Mucosa of descending colon (tissue), 3 donors: ENCODE data around the gene VKORC1L1. TPM values are rescaled to one million over a fixed set of nuclear protein-coding genes. Genes with fewer than 3 reads are reported as not detected.

ENCODE experiments used
- ATAC-seq: fragments of 200-7000 bp; cut with Tn5 transposase; one replicate; pipeline ENCODE4 v1.9.1; 2020; ENCODE audit warnings: mild to moderate bottlenecking, moderate library complexity
- DNase-seq, 3 donors: peaks; one replicate each; pipeline ENCODE4 v3.0.0-alpha.2; 2020
- H3K36me3 ChIP-seq: fragments of 200-600 bp; one replicate; pipeline ENCODE4 v1.8.0; 2021; ENCODE audit warnings: low read depth, mild to moderate bottlenecking
- H3K4me1 ChIP-seq: fragments of 200-600 bp; one replicate; pipeline ENCODE4 v1.8.0; 2021; ENCODE audit warnings: low read depth, mild to moderate bottlenecking
- H3K4me3 ChIP-seq: fragments of 200-600 bp; one replicate; pipeline ENCODE4 v1.8.0; 2021; ENCODE audit warnings: mild to moderate bottlenecking
- H3K9me3 ChIP-seq: fragments of 200-600 bp; one replicate; pipeline ENCODE4 v1.8.0; 2021; ENCODE audit warnings: mild to moderate bottlenecking
- CTCF ChIP-seq: fragments of 200-600 bp; IDR thresholded peaks from one replicate; pipeline ENCODE4 v1.8.0; 2022; ENCODE audit warnings: antibody characterized with exemption, mild to moderate bottlenecking
- intact Hi-C, 2 donors: fragments of 100-400 bp; cut with DNase I in 1 of 2; cut with micrococcal nuclease in 1 of 2; formaldehyde crosslinking; loops; one replicate each; pipeline versions ENCODE4 v1.11.0 to v1.11.1; 2022; cut with DNase I, micrococcal nuclease
- total RNA-seq, 3 donors: library from RNA; stranded (reverse); fragmentation: NEBNext Ultra II Directional in 2 of 3; extraction: Animal tissue kit (Norgen Biotek cat#: 25700) in 2 of 3; gene quantifications; one replicate each; pipeline versions ENCODE4 v1.2.1 to v1.2.4, GENCODE V29; 2021 to 2023
- donor health status: DM: no; HTN: no; CAD: no; lungs with moderate emphysema.
- donor health status: DM: no; HTN: no; CAD: no.
- donor health status: DM: no; HTN: yes; CAD: no.

The VKORC1L1 gene
- total RNA-seq, 3 donors from 2014 or later = 18.0 to 25.6 (median 22.2) TPM

GRCh38 chr7:65951837-65952578 lies 79.1 kb downstream of the VKORC1L1 start:
- no peak for ATAC-seq
- DNase-seq = no peak
- no peak for TF ChIP-seq CTCF
- no peak overlapping the region for H3K4me3 ChIP-seq
- H3K4me1 ChIP-seq = no peaks in the 10 kb centered on the region
- H3K36me3 ChIP-seq = no peaks in the 10 kb centered on the region
- H3K9me3 ChIP-seq = no peaks in the 10 kb centered on the region
- intact Hi-C loops = no loop called here

- intact Hi-C loops = no loop called here
- Histone ChIP-seq H3K4me1 (no peaks in the 10 kb centered on the region), H3K36me3 (no peaks in the 10 kb centered on the region), H3K4me3 (no peak overlapping the region), H3K9me3 (no peaks in the 10 kb centered on the region)
- no peak for DNase-seq
- TF ChIP-seq CTCF = no peak
- no peak for ATAC-seq
Measured at GRCh38 chr7:65953001-65953720, 80.3 kb downstream of the VKORC1L1 start.

GRCh38 chr7:65953890-65954450 lies 81.1 kb downstream of the VKORC1L1 start:
- DNase-seq = no peak
- Histone ChIP-seq H3K4me1 (no peaks in the 10 kb centered on the region), H3K9me3 (no peaks in the 10 kb centered on the region), H3K4me3 (no peak overlapping the region), H3K36me3 (no peaks in the 10 kb centered on the region)
- intact Hi-C loops = no loop called here
- no peak for ATAC-seq
- TF ChIP-seq CTCF = no peak

- DNase-seq (no peak), ATAC-seq (no peak)
- Histone ChIP-seq H3K9me3 (no peaks in the 10 kb centered on the region), H3K36me3 (no peaks in the 10 kb centered on the region), H3K4me1 (no peaks in the 10 kb centered on the region), H3K4me3 (no peak overlapping the region)
- intact Hi-C loops = no loop called here
- TF ChIP-seq CTCF = no peak
Measured at GRCh38 chr7:65955718-65956117, 82.8 kb downstream of the VKORC1L1 start.

- intact Hi-C loops = no loop called here
- DNase-seq = no peak
- no peak for ATAC-seq
- TF ChIP-seq CTCF = no peak
- H3K4me3 ChIP-seq = no peak overlapping the region
- no peaks in the 10 kb centered on the region for H3K4me1 ChIP-seq
- peaks cover 5% of the 10 kb centered on the region for H3K36me3 ChIP-seq
- H3K9me3 ChIP-seq = no peaks in the 10 kb centered on the region
Measured at GRCh38 chr7:65960351-65961074, 87.6 kb downstream of the VKORC1L1 start.
